ENCODE measurements around the gene ZNF710. TPM values are rescaled to one million over a fixed set of nuclear protein-coding genes. Genes with fewer than 3 reads are reported as not detected.

ZNF710 gene
- total and polyA plus RNA-seq, 9 of the 15 experiments (the other 6 are each of a cell fraction or from before 2014, with no cell fraction given) = 0.56 to 14.2 (median 5.2) TPM

DNA sequence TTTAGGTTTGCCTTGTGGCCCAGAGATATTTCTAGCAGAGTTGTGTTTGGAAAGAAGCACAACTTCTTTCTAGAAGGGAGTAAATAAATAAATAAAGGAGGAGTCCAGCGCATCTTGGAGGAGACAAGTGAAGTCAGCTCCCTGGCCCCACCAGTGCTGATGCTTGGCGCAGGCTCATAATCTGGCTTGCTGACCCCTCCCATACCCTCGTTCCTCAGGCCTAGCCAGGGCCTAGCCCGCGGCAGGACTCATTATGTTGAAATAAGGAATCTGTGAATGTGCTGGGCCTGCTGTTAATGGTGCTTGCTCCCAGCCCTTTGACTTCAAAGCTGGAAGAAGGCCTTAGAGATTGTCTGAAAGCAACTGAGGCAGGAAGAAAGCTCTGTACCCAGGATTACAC is 3.1 kb downstream of the ZNF710 start:
- Histone ChIP-seq H3K27me3 (ENCODE audit: control insufficient read depth in 2 of 2, insufficient read depth in 2 of 2, low read length in 2 of 2) (no peaks in the 10 kb centered on the region), H3K4me1 (replicated peaks in 1 of 2; ENCODE audit: control insufficient read depth in 2 of 2, insufficient read depth in 2 of 2, low read length in 2 of 2) (peaks cover 11 to 34% of the 10 kb centered on the region in 2 experiments), H3K79me2 (ENCODE audit: control insufficient read depth, insufficient read depth, low read length) (peaks cover 20% of the 10 kb centered on the region), H3K9ac (ENCODE audit: insufficient read depth in 1 of 2, low read depth in 2 of 2, low read length in 2 of 2) (peak overlapping the region in 1 of 2 experiments; percentile 65; a peak in 2 of 4 replicates), H3K36me3 (ENCODE audit: control insufficient read depth, insufficient read depth, low read length) (no peaks in the 10 kb centered on the region), H3K9me1 (ENCODE audit: control insufficient read depth, insufficient read depth, low read length) (no peaks in the 10 kb centered on the region), H4K20me1 (replicated peaks; ENCODE audit: control insufficient read depth, insufficient read depth, low read length) (no peaks in the 10 kb centered on the region; the same call in 1 of the 2 replicates), H3K27ac (ENCODE audit: extremely low read depth, low read depth, low read length) (no peak overlapping the region), H2AFZ (ENCODE audit: low read depth, low read length) (no peak overlapping the region), H3K4me2 (ENCODE audit: insufficient read depth, low read length) (no peak overlapping the region), H3K4me3 (no peak overlapping the region), H3K9me3 (replicated peaks; ENCODE audit: control insufficient read depth, insufficient read depth, low read depth, low read length) (no peaks in the 10 kb centered on the region)
- ChIA-PET POLR2A (interaction anchor here (0.6 to 1.5 kb wide), 7 partner anchors 12 to 671 kb away, joined by 3 read pairs; no protein-coding TSS in a partner anchor), CTCF (ENCODE audit: low intra/inter-chr PET ratio) (no interaction called here)
- FAIRE-seq = no peak
- no peak for ATAC-seq
- in situ Hi-C loops (cut with MboI) = no loop called here
- intact Hi-C loops (cut with micrococcal nuclease) = no loop called here
- WGBS (ENCODE audit: insufficient coverage, low coverage, missing lambda C conversion rate) = 89% methylated on average over 5 of the region's 5 CpGs
- peak in 1 of 4 experiments; percentile 8 for DNase-seq (ENCODE audit: extremely low read depth in 1 of 4, low spot score in 3 of 4)
- BruUV-seq (replicated peaks) = no TSS peak
- TF ChIP-seq ZNF253 (CRISPR knock-in tag; conservative IDR thresholded peaks at IDR 0.05) (no peak), ZEB2 (IDR thresholded peaks at IDR 0.05) (no peak), SREBF1 (IDR thresholded peaks at IDR 0.05; ENCODE audit: borderline replicate concordance, low read depth, low read length) (no peak), SMAD2 (IDR thresholded peaks at IDR 0.05; ENCODE audit: low read depth, low read length) (no peak), ZNF79 (CRISPR knock-in tag; IDR thresholded peaks at IDR 0.05; ENCODE audit: low read depth) (no peak), SMARCA4 (IDR thresholded peaks at IDR 0.05) (no peak), PML (IDR thresholded peaks at IDR 0.05; ENCODE audit: low read length) (no peak), TRIM24 (IDR thresholded peaks at IDR 0.05) (no peak), GATAD2B (IDR thresholded peaks at IDR 0.05; ENCODE audit: borderline replicate concordance) (no peak), ZNF263 (CRISPR knock-in tag; IDR thresholded peaks at IDR 0.05; ENCODE audit: borderline replicate concordance) (no peak), ZFX (CRISPR knock-in tag; IDR thresholded peaks at IDR 0.05) (no peak), RBM17 (IDR thresholded peaks at IDR 0.05; ENCODE audit: borderline replicate concordance, low read depth, low read length) (no peak), FOXM1 (IDR thresholded peaks at IDR 0.05; ENCODE audit: low read depth) (no peak), FOXM1 (CRISPR knock-in tag; IDR thresholded peaks at IDR 0.05; ENCODE audit: low read depth) (no peak)
- TF ChIP-seq, protein P1, sequence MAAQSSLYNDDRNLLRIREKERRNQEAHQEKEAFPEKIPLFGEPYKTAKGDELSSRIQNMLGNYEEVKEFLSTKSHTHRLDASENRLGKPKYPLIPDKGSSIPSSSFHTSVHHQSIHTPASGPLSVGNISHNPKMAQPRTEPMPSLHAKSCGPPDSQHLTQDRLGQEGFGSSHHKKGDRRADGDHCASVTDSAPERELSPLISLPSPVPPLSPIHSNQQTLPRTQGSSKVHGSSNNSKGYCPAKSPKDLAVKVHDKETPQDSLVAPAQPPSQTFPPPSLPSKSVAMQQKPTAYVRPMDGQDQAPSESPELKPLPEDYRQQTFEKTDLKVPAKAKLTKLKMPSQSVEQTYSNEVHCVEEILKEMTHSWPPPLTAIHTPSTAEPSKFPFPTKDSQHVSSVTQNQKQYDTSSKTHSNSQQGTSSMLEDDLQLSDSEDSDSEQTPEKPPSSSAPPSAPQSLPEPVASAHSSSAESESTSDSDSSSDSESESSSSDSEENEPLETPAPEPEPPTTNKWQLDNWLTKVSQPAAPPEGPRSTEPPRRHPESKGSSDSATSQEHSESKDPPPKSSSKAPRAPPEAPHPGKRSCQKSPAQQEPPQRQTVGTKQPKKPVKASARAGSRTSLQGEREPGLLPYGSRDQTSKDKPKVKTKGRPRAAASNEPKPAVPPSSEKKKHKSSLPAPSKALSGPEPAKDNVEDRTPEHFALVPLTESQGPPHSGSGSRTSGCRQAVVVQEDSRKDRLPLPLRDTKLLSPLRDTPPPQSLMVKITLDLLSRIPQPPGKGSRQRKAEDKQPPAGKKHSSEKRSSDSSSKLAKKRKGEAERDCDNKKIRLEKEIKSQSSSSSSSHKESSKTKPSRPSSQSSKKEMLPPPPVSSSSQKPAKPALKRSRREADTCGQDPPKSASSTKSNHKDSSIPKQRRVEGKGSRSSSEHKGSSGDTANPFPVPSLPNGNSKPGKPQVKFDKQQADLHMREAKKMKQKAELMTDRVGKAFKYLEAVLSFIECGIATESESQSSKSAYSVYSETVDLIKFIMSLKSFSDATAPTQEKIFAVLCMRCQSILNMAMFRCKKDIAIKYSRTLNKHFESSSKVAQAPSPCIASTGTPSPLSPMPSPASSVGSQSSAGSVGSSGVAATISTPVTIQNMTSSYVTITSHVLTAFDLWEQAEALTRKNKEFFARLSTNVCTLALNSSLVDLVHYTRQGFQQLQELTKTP (IDR thresholded peaks at IDR 0.05; ENCODE audit: low read depth in 1 of 2, partially characterized antibody in 2 of 2) = no peak
- TF ChIP-seq, protein P2, sequence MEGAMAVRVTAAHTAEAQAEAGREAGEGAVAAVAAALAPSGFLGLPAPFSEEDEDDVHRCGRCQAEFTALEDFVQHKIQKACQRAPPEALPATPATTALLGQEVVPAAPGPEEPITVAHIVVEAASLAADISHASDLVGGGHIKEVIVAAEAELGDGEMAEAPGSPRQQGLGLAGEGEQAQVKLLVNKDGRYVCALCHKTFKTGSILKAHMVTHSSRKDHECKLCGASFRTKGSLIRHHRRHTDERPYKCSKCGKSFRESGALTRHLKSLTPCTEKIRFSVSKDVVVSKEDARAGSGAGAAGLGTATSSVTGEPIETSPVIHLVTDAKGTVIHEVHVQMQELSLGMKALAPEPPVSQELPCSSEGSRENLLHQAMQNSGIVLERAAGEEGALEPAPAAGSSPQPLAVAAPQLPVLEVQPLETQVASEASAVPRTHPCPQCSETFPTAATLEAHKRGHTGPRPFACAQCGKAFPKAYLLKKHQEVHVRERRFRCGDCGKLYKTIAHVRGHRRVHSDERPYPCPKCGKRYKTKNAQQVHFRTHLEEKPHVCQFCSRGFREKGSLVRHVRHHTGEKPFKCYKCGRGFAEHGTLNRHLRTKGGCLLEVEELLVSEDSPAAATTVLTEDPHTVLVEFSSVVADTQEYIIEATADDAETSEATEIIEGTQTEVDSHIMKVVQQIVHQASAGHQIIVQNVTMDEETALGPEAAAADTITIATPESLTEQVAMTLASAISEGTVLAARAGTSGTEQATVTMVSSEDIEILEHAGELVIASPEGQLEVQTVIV (CRISPR knock-in tag; IDR thresholded peaks at IDR 0.05; ENCODE audit: borderline replicate concordance) = no peak
- TF ChIP-seq, protein P3, sequence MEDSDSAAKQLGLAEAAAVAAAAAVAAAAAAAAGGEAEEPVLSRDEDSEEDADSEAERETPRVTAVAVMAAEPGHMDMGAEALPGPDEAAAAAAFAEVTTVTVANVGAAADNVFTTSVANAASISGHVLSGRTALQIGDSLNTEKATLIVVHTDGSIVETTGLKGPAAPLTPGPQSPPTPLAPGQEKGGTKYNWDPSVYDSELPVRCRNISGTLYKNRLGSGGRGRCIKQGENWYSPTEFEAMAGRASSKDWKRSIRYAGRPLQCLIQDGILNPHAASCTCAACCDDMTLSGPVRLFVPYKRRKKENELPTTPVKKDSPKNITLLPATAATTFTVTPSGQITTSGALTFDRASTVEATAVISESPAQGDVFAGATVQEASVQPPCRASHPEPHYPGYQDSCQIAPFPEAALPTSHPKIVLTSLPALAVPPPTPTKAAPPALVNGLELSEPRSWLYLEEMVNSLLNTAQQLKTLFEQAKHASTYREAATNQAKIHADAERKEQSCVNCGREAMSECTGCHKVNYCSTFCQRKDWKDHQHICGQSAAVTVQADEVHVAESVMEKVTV (CRISPR knock-in tag; IDR thresholded peaks at IDR 0.05) = no peak

All from K562 (cell line).